ENCODE measurements around the gene LRBA.

DNA sequence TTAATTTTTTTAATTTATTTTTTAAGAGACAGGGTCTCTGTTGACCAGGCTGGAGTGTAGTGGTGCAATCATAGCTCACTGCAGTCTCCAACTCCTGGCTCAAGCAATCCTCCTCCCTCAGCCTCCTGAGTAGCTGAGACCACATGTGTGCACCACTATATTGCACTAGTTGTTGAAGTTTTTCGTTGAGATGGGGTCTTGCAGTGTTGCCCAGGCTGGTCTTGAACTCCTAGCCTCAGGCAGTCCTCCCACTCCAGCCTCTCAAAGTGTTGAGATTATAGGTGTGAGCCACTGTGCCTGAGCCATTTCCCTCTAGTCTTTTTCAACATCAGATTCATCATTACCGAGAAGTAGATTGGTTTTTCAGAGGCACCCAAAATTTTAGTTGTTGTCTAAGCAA, 771.2 kb downstream of the LRBA start:
- TF ChIP-seq, protein P1, sequence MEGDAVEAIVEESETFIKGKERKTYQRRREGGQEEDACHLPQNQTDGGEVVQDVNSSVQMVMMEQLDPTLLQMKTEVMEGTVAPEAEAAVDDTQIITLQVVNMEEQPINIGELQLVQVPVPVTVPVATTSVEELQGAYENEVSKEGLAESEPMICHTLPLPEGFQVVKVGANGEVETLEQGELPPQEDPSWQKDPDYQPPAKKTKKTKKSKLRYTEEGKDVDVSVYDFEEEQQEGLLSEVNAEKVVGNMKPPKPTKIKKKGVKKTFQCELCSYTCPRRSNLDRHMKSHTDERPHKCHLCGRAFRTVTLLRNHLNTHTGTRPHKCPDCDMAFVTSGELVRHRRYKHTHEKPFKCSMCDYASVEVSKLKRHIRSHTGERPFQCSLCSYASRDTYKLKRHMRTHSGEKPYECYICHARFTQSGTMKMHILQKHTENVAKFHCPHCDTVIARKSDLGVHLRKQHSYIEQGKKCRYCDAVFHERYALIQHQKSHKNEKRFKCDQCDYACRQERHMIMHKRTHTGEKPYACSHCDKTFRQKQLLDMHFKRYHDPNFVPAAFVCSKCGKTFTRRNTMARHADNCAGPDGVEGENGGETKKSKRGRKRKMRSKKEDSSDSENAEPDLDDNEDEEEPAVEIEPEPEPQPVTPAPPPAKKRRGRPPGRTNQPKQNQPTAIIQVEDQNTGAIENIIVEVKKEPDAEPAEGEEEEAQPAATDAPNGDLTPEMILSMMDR (conservative IDR thresholded peaks at IDR 0.05): no peak
- TF ChIP-seq EZH2 (IDR thresholded peaks at IDR 0.05; ENCODE audit: low read depth): no peak

All from PC-9 (cell line).